Body of pancreas (tissue), 4 donors: ENCODE data around the gene DLX4.

Experiments
- POLR2A ChIP-seq, 3 donors: fragments of 450-650 bp; IDR thresholded peaks; one replicate each; pipeline ENCODE4 v1.6.1; 2016; ENCODE audit warnings: antibody characterized with exemption in 3 of 3, mild to moderate bottlenecking in 2 of 3
- TF ChIP-seq, protein P1 (sequence below), 7 experiments: fragments of 450-650 bp in 4 of 7; fragments of 200-600 bp in 3 of 7; sonication (generic) in 3 of 7; IDR thresholded peaks; one replicate each; pipeline ENCODE4 v1.5.1; 2016 to 2019; ENCODE audit warnings: antibody characterized with exemption in 7 of 7

GRCh38 chr17:49962599-49963308 is 6.2 kb upstream of the DLX4 start:
- TF ChIP-seq, protein P1, sequence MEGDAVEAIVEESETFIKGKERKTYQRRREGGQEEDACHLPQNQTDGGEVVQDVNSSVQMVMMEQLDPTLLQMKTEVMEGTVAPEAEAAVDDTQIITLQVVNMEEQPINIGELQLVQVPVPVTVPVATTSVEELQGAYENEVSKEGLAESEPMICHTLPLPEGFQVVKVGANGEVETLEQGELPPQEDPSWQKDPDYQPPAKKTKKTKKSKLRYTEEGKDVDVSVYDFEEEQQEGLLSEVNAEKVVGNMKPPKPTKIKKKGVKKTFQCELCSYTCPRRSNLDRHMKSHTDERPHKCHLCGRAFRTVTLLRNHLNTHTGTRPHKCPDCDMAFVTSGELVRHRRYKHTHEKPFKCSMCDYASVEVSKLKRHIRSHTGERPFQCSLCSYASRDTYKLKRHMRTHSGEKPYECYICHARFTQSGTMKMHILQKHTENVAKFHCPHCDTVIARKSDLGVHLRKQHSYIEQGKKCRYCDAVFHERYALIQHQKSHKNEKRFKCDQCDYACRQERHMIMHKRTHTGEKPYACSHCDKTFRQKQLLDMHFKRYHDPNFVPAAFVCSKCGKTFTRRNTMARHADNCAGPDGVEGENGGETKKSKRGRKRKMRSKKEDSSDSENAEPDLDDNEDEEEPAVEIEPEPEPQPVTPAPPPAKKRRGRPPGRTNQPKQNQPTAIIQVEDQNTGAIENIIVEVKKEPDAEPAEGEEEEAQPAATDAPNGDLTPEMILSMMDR (IDR thresholded peaks at IDR 0.05) = no peak
- TF ChIP-seq POLR2A (IDR thresholded peaks at IDR 0.05) = no peak
